ENCODE data around the gene AGBL2. TPM values are rescaled to one million over a fixed set of nuclear protein-coding genes. Genes with fewer than 3 reads are reported as not detected.

Gene AGBL2
- total and polyA plus RNA-seq, 4 donors, result 0.75 to 2.0 (median 1.6) TPM; not detected in 1

DNA sequence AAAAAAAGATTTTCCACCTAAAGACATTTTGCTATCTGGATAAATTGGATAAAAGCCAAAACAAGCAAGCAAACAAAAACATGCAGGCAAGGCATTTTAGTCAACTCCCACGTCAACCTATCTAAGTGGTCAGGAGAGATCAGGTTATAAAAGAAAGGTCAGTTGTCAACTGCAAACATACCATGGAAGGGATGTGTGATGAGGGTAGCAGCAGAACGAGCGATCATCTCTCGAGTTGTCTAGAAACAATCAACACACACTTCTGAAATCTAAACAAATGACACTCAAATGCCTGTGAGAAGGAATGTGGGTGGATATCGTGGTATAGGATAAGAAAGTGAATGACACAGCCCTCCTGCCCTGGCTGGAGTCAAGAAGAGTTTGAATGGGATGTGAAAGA lies 83.7 kb downstream of the AGBL2 start:
- no peaks in the 10 kb centered on the region for H3K27me3 ChIP-seq (ENCODE audit: control insufficient read depth in 1 of 2, insufficient read depth in 2 of 2, low read length in 1 of 2)
- H3K4me3 ChIP-seq (ENCODE audit: low read length in 2 of 2), result no peak overlapping the region
- ATAC-seq (ENCODE audit: low FRiP score), result no peak
- H3K4me1 ChIP-seq (ENCODE audit: control insufficient read depth in 1 of 2, insufficient read depth in 2 of 2, low read length in 2 of 2), result no peaks in the 10 kb centered on the region
- intact Hi-C loops (cut with DNase I), result no loop called here
- no peaks in the 10 kb centered on the region for H3K9me3 ChIP-seq (ENCODE audit: control insufficient read depth, low read length)
- H3K27ac ChIP-seq (ENCODE audit: low read depth in 1 of 2, low read length in 2 of 2), result no peak overlapping the region
- DNase-seq, result no peak
- H3K36me3 ChIP-seq (ENCODE audit: control insufficient read depth in 1 of 2, insufficient read depth in 2 of 2, low read length in 1 of 2), result peaks cover 4 to 6% of the 10 kb centered on the region in 2 donors
- whole genome bisulfite sequencing, 2 donors, result 72 to 77% methylated on average over 5 of the region's 5 CpGs

DNA sequence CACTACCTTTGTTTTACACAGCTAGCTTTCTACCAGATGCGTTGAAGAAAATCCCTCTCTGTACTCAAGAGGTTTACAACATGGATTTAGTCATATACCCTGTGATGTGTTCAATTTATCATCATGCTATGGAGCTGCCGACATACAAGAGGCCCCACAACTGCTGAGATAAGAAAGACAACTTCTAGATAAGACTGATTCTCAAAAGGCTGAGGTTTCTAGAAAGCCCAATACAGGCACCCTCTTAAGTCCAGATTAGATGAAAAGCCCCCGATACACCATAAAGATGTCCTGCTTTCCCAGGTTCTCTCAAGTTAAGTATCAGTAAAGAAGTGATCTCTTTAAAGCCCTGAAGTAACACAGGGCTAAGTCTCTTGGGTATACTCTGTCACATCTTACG lies 87.1 kb downstream of the AGBL2 start:
- Histone ChIP-seq H3K27me3 (ENCODE audit: control insufficient read depth in 1 of 2, insufficient read depth in 2 of 2, low read length in 1 of 2) (no peaks in the 10 kb centered on the region), H3K9me3 (ENCODE audit: control insufficient read depth, low read length) (no peaks in the 10 kb centered on the region), H3K27ac (ENCODE audit: low read depth in 1 of 2, low read length in 2 of 2) (no peak overlapping the region), H3K4me1 (ENCODE audit: control insufficient read depth in 1 of 2, insufficient read depth in 2 of 2, low read length in 2 of 2) (no peaks in the 10 kb centered on the region), H3K4me3 (ENCODE audit: low read length in 2 of 2) (no peak overlapping the region), H3K36me3 (ENCODE audit: control insufficient read depth in 1 of 2, insufficient read depth in 2 of 2, low read length in 1 of 2) (peaks cover 4% of the 10 kb centered on the region in 2 donors)
- ATAC-seq (ENCODE audit: low FRiP score), result no peak
- WGBS, 2 donors, result 82 to 86% methylated on average over 4 of the region's 4 CpGs
- DNase-seq, result no peak
- intact Hi-C loops (cut with DNase I), result no loop called here

DNA sequence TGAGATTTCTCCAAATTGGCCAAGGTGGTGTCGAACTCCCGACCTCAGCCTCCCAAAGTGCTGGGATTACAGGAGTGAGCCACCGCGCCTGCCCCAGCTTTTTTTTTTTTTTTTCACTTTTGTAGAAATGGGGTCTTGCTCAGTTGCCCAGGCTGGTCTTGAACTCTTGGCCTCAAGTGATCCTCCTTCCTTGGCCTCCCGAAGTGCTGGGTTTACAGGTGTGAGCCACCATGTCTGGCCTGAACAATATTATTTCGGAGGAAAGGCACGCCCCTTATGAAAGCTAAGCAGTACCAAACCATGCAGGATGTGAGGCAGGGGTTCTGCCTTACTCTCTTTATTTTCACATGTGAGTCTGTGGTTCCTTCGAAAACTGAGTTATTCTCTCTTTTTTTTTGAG lies 88.9 kb downstream of the AGBL2 start:
- H3K36me3 ChIP-seq (ENCODE audit: control insufficient read depth in 1 of 2, insufficient read depth in 2 of 2, low read length in 1 of 2), result peaks cover 2 to 4% of the 10 kb centered on the region in 2 donors
- H3K4me3 ChIP-seq (ENCODE audit: low read length in 2 of 2), result no peak overlapping the region
- no peaks in the 10 kb centered on the region for H3K9me3 ChIP-seq (ENCODE audit: control insufficient read depth, low read length)
- DNase-seq, result no peak
- no peak overlapping the region for H3K27ac ChIP-seq (ENCODE audit: low read depth in 1 of 2, low read length in 2 of 2)
- H3K4me1 ChIP-seq (ENCODE audit: control insufficient read depth in 1 of 2, insufficient read depth in 2 of 2, low read length in 2 of 2), result no peaks in the 10 kb centered on the region
- intact Hi-C loops (cut with DNase I), result no loop called here
- H3K27me3 ChIP-seq (ENCODE audit: control insufficient read depth in 1 of 2, insufficient read depth in 2 of 2, low read length in 1 of 2), result no peaks in the 10 kb centered on the region
- ATAC-seq (ENCODE audit: low FRiP score), result no peak
- 97 to 99% methylated on average over 8 of the region's 8 CpGs for WGBS, 2 donors

DNA sequence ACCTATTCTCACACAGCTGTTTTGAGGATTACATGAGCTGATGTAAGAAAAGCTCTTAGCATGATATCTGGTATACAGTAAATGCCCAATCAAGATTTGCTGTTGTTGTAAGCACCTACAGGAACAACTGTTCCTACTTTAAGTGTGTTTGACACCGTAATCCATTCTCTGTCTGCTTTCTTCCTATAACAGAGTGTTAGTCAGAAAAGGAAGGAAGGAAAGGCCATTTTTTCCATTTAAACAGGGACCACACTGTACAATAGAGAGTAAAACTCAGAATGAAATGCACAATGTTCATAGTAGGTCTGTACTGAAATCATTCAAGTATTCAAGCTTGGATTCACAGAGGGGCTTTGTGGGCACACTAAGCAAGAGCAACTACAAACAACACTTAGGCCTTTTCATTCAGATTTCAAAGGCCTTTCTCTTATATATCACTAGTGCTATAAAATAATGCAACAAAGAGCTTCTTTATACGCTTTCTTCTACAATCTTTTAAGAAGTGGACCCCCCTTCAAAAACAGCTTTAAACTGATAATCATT lies 94.3 kb downstream of the AGBL2 start:
- Histone ChIP-seq H3K4me3 (ENCODE audit: low read length in 2 of 2) (no peak overlapping the region), H3K4me1 (ENCODE audit: control insufficient read depth in 1 of 2, insufficient read depth in 2 of 2, low read length in 2 of 2) (no peaks in the 10 kb centered on the region), H3K27ac (ENCODE audit: low read depth in 1 of 2, low read length in 2 of 2) (no peak overlapping the region), H3K27me3 (ENCODE audit: control insufficient read depth in 1 of 2, insufficient read depth in 2 of 2, low read length in 1 of 2) (no peaks in the 10 kb centered on the region), H3K9me3 (ENCODE audit: control insufficient read depth, low read length) (no peaks in the 10 kb centered on the region), H3K36me3 (ENCODE audit: control insufficient read depth in 1 of 2, insufficient read depth in 2 of 2, low read length in 1 of 2) (no peaks in the 10 kb centered on the region)
- intact Hi-C loops (cut with DNase I), result no loop called here
- DNase-seq, result no peak
- ATAC-seq (ENCODE audit: low FRiP score), result no peak
- 84 to 91% methylated on average over 2 of the region's 2 CpGs for WGBS, 2 donors

DNA sequence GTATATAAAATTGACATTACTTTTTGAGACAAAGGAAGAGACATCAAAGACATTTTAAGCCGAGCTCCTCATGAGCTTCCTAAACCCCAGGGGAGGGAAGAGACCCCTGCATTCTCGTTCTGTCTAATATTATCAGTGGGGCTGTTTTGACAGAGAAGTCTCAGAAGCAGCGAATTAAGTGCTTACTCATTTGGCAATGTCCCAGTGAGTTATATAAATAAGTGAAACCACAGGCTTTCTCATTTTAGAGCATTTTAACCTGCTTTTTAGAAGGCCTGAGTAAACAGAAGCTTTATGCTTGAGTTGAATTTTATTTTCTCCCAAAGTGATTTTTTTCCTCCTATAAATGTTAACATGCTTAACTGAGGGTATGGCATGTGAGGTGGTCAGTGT lies 97.8 kb downstream of the AGBL2 start:
- H3K27ac ChIP-seq (ENCODE audit: low read depth in 1 of 2, low read length in 2 of 2), result no peak overlapping the region
- intact Hi-C loops (cut with DNase I), result no loop called here
- H3K27me3 ChIP-seq (ENCODE audit: control insufficient read depth in 1 of 2, insufficient read depth in 2 of 2, low read length in 1 of 2), result no peaks in the 10 kb centered on the region
- no peaks in the 10 kb centered on the region for H3K36me3 ChIP-seq (ENCODE audit: control insufficient read depth in 1 of 2, insufficient read depth in 2 of 2, low read length in 1 of 2)
- H3K4me1 ChIP-seq (ENCODE audit: control insufficient read depth in 1 of 2, insufficient read depth in 2 of 2, low read length in 2 of 2), result no peaks in the 10 kb centered on the region
- DNase-seq (no peak), ATAC-seq (ENCODE audit: low FRiP score) (no peak)
- H3K9me3 ChIP-seq (ENCODE audit: control insufficient read depth, low read length), result no peaks in the 10 kb centered on the region
- 58 to 60% methylated on average over 3 of the region's 3 CpGs for WGBS, 2 donors
- no peak overlapping the region for H3K4me3 ChIP-seq (ENCODE audit: low read length in 2 of 2)

DNA sequence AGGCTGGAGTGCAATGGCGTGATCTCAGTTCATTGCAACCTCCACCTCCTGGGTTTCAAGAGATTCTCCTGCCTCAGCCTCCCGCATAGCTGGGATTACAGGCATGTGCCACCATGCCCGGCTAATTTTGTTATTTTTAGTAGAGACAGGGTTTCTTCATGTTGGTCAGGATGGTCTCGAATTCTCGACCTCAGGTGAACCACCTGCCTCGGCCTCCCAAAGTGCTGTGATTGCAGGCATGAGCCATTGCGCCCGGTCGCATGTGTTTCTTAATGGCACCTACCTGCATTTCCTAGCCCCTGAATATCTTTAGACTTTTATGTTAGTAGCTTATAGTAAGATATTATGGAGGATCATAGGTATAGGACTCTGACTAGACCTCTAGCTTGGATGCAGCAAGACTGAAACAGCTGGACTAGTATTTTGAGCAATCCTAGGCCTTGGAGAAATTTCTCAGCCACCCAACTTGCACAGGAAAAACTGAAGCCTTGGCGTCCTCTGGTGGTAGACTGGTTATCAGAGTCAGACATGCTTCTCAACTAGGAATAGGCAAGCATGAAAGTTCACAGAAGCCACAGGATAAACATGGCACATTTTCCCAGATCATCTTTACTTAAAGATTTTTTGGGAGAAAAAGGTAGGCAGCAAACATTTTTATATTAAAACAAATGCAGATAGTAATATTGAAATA lies 98.3 kb downstream of the AGBL2 start:
- Histone ChIP-seq H3K27ac (ENCODE audit: low read depth in 1 of 2, low read length in 2 of 2) (no peak overlapping the region), H3K27me3 (ENCODE audit: control insufficient read depth in 1 of 2, insufficient read depth in 2 of 2, low read length in 1 of 2) (no peaks in the 10 kb centered on the region), H3K4me3 (ENCODE audit: low read length in 2 of 2) (no peak overlapping the region), H3K4me1 (ENCODE audit: control insufficient read depth in 1 of 2, insufficient read depth in 2 of 2, low read length in 2 of 2) (no peaks in the 10 kb centered on the region), H3K9me3 (ENCODE audit: control insufficient read depth, low read length) (no peaks in the 10 kb centered on the region), H3K36me3 (ENCODE audit: control insufficient read depth in 1 of 2, insufficient read depth in 2 of 2, low read length in 1 of 2) (no peaks in the 10 kb centered on the region)
- intact Hi-C loops (cut with DNase I), result no loop called here
- ATAC-seq (ENCODE audit: low FRiP score) (peak; percentile 85), DNase-seq (no peak)
- WGBS, 2 donors, result 85 to 86% methylated on average over 10 of the region's 10 CpGs

DNA sequence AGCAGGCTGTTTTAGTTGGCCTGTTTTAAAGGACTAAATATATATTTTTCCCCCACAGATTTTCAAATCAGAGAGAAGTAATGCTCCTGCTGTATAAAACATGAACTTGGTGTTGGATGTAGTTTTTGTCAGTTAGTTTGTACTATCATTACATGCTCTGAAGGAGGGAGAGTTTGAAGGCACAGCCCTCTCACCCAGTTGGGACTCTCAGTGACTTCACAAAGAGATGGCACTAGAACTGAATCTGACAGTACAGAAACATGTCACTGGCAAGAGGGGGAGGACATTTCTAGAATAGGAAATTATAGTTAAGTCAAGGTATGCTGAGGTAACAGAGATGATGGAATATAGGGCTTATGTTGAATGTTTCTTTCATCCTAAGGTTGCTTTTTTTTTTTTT lies 99.9 kb downstream of the AGBL2 start:
- Histone ChIP-seq H3K4me1 (ENCODE audit: control insufficient read depth in 1 of 2, insufficient read depth in 2 of 2, low read length in 2 of 2) (no peaks in the 10 kb centered on the region), H3K27me3 (ENCODE audit: control insufficient read depth in 1 of 2, insufficient read depth in 2 of 2, low read length in 1 of 2) (no peaks in the 10 kb centered on the region), H3K9me3 (ENCODE audit: control insufficient read depth, low read length) (no peaks in the 10 kb centered on the region), H3K4me3 (ENCODE audit: low read length in 2 of 2) (no peak overlapping the region), H3K36me3 (ENCODE audit: control insufficient read depth in 1 of 2, insufficient read depth in 2 of 2, low read length in 1 of 2) (no peaks in the 10 kb centered on the region), H3K27ac (ENCODE audit: low read depth in 1 of 2, low read length in 2 of 2) (no peak overlapping the region)
- intact Hi-C loops (cut with DNase I), result no loop called here
- DNase-seq, result no peak
- ATAC-seq (ENCODE audit: low FRiP score), result no peak

DNA sequence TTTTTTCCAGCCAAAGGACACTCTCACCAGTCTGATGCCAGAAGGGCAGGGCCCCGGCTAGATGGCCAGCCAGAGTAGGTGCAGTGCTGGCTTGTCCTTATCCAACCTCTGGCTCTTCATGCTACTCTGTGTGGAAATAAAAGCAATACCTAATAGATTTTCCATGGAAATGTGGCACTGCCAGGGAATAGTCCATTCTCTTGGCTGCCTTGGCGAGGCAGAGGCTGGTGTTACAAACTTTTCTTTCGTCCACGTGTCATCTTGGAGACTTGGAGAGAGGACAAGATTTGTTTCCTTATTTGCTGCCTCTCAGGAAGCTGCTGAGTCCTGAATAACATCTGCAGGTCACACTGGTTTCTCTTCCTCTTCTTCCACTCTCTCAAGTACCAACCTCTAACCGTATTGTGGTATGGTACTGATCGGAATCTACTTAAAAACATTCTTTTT lies 103.8 kb downstream of the AGBL2 start:
- H3K27me3 ChIP-seq (ENCODE audit: control insufficient read depth in 1 of 2, insufficient read depth in 2 of 2, low read length in 1 of 2), result no peaks in the 10 kb centered on the region
- 78 to 80% methylated on average over 6 of the region's 6 CpGs for WGBS, 2 donors
- ATAC-seq (ENCODE audit: low FRiP score) (no peak), DNase-seq (no peak)
- peaks cover 0 to 4% of the 10 kb centered on the region in 2 donors for H3K36me3 ChIP-seq (ENCODE audit: control insufficient read depth in 1 of 2, insufficient read depth in 2 of 2, low read length in 1 of 2)
- H3K27ac ChIP-seq (ENCODE audit: low read depth in 1 of 2, low read length in 2 of 2), result no peak overlapping the region
- H3K4me1 ChIP-seq (ENCODE audit: control insufficient read depth in 1 of 2, insufficient read depth in 2 of 2, low read length in 2 of 2), result peaks cover 0 to 3% of the 10 kb centered on the region in 2 donors
- no peak overlapping the region for H3K4me3 ChIP-seq (ENCODE audit: low read length in 2 of 2)
- intact Hi-C loops (cut with DNase I), result no loop called here
- H3K9me3 ChIP-seq (ENCODE audit: control insufficient read depth, low read length), result no peaks in the 10 kb centered on the region

DNA sequence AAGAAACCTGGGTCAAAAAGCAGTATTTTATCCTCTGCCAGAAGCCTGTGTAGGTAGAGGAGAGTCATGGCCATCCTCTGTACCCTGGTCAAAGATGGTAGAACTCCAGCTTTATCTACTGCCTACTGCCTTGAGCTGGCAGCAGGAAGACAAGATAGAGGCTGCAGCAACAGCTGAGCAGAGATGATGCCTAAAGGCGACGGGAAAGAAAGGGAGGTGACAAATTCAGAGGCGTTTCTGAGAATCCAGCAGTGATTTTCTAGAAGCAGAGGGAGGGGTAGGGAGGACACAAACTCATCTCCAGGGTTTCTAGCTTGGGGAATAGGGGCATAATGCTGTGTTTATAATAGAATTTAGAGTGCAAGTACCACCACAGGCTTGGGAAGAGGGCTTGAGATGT lies 105.5 kb downstream of the AGBL2 start:
- WGBS, 2 donors, result 79 to 85% methylated on average over 3 of the region's 3 CpGs
- intact Hi-C loops (cut with DNase I), result no loop called here
- Histone ChIP-seq H3K27me3 (ENCODE audit: control insufficient read depth in 1 of 2, insufficient read depth in 2 of 2, low read length in 1 of 2) (no peaks in the 10 kb centered on the region), H3K27ac (ENCODE audit: low read depth in 1 of 2, low read length in 2 of 2) (no peak overlapping the region), H3K36me3 (ENCODE audit: control insufficient read depth in 1 of 2, insufficient read depth in 2 of 2, low read length in 1 of 2) (peaks cover 0 to 4% of the 10 kb centered on the region in 2 donors), H3K4me3 (ENCODE audit: low read length in 2 of 2) (no peak overlapping the region), H3K4me1 (ENCODE audit: control insufficient read depth in 1 of 2, insufficient read depth in 2 of 2, low read length in 2 of 2) (peaks cover 0 to 3% of the 10 kb centered on the region in 2 donors), H3K9me3 (ENCODE audit: control insufficient read depth, low read length) (no peaks in the 10 kb centered on the region)
- ATAC-seq (ENCODE audit: low FRiP score) (no peak), DNase-seq (no peak)
